GM18505 (cell line): ENCODE data around the gene C20orf202.
"Not testable (repeated sequence)": the region's sequence is repeated elsewhere in the genome, so short reads cannot be mapped to it uniquely, and the experiment has no call there.

Experiments used
- ATAC-seq: cut with Tn5 transposase; IDR thresholded peaks from one replicate; pipeline ENCODE4 v1.9.1; 2021; ENCODE audit not compliant: unreplicated experiment
- POLR2A ChIP-seq: IDR thresholded peaks from 4 replicates; pipeline ENCODE4 v1.6.1; 2011; ENCODE audit warnings: borderline replicate concordance; ENCODE audit not compliant: insufficient read depth, insufficient read length; ENCODE audit errors: extremely low read depth

The C20orf202 gene

DNA sequence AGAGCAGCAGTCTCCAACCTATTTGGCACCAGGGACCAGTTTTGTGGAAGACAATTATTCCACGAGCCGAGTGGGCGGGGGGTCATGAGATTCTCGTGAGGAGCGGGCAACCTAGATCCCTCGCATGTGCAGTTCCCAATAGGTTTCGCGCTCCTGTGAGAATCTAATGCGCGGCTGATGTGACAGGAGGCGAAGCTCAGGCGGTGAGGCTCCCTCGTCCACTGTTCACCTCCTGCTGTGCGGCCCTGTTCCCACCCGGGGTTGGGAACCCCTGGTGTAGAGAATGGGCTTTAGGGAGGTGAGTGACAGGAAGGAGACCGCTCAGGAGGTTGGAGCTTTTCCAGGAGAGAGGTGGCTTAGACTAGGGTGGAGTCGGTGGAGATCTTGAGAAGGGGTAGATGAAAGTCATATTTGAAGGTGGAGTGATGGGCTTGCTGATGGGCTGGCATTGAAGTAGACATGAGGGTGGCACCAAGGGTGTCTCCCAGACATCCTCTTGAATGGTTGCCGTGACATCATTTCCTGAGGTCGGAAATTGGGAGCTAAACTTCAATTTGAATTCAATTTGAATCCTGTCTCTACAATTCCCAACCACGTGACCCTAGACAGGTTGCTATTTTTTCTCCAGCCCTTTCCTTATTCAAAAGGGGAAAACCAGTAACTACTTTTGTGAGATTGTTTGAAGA, 21.1 kb downstream of the C20orf202 start:
- no peak for ATAC-seq

DNA sequence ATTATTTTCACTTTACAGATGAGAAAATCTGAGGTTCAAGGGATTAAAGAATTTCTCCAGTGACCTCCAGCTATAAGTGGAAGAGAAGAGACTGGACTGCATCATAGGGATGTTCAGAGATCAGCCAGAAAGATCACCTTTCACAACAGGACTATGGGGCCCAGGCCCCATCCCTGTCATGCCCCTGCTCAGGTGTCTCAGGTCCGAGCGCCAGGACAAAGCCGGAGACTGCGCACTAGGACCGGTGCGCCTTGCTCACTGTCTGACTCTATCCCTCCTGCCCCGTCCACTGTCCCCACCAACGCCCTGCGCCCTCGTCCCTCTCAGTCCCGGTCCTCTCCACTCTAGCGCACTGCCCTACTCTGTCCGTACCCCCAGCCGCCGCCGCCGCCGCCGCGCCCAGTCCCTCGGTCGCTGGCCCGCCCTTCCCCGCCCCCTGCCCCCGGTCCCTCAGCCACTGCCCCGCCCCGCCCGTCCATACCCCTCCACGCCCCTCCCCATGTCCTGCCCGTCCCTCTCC, 22.1 kb downstream of the C20orf202 start:
- TF ChIP-seq POLR2A = no peak
- ATAC-seq = no peak

More for the DNA sequence above, 21.1 kb downstream of the C20orf202 start:
- TF ChIP-seq POLR2A = no peak

DNA sequence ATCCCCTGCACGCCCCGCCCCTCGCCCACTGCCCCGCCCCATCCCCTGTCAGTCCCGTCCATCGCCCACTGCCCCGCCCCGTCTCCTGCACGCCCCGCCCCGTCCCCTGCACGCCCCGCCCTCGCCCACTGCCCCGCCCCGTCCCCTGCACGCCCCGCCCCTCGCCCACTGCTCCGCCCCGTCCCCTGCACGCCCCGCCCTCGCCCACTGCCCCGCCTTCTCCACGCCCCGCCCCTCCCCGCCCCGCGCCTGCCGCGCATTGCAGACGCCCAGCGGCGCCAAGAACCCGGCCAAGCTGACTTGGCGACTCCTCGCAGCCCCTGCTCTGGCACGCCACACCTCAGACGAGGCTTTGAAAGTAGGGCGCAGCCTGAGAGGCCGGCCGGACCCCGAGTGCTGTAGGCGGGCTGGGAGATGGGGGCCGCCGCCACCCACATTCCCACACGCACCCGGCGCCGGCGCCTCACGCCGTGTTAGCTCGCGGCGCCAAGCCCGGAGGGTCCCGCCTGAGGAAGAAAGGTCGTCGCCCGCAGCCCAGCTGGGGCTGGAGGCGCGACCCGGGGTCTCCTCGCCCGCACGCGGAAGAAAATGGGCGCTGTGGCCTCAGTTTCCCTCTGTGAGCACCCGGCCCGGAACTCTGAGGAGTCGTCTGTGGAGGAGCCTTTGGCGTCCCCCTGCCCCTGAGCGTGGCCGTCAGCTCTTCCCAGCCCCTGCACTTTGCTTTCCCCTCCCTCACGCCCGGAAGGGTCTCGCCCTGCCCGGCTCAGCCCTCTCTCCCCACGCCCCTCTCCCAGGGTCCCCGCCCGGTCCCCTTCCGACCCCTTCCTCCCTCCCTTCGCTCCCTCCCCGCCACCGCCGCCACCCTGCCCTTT, 22.8 kb downstream of the C20orf202 start, which contains the start of gene RAD21L1:
RAD21L1 (plus strand) TSS at position 262 of the 872 bp plus-strand sequence. CDS start 2,410 bp downstream, outside the sequence.
- no peak for TF ChIP-seq POLR2A

DNA sequence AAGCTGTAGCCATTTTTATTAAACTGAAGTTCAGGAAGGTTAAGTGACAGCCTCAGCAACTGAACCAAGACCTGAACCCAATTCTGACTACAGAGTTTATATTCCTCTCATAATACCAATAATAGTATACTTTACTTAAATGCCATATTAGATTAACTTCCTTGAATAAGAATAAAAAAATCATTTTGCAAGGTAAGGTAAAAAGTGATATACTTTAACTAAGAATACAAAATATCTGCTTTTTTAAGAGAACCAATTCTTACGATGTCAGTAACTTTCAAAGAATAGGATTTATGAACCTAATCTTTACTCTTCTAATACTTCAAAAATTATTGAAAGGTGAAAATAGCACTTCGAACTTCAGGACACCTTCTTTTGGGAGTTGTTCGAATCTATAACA, 26.3 kb downstream of the C20orf202 start:
- no peak for TF ChIP-seq POLR2A
- ATAC-seq = no peak

More for the DNA sequence above, 22.8 kb downstream of the C20orf202 start, which contains the start of gene RAD21L1:
- no peak for ATAC-seq

DNA sequence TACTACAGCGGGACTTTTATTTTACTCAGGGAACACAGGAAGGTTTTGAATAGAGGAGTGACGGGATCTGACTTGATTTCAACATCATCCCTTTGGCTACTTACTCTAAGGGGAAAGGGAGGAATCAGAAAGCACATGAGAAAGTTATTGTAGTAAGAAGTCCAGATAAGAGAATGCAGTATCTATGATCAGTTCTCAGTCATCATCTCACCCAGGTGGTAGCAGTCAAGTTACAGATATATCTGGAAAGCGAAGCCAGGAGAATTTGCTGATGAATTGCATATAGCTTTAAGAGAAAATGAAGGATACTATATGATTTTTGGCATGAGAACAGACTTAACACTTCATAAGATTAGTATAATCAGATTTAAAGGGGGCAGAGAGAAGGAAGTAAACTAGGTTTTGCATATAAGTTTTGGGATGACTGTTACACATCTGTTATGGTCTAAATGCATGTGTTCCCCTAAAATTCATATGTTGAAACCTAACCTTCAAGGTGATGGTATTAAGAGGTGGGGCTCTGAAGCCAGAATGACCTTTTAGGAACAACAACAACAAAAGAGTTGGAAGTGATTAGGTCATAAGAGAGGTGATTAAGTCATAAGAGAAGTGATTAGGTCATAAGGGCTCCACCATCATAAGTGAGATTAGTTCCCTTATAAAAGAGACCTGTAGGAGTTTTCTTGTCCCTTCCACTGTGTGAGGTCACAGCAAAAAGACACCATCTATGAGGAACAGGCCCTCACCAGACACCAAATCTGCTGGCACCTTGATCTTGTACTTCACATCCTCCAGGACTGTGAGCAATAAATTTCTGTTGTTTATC, 29.2 kb downstream of the C20orf202 start:
- no peak for ATAC-seq
- no peak for TF ChIP-seq POLR2A

DNA sequence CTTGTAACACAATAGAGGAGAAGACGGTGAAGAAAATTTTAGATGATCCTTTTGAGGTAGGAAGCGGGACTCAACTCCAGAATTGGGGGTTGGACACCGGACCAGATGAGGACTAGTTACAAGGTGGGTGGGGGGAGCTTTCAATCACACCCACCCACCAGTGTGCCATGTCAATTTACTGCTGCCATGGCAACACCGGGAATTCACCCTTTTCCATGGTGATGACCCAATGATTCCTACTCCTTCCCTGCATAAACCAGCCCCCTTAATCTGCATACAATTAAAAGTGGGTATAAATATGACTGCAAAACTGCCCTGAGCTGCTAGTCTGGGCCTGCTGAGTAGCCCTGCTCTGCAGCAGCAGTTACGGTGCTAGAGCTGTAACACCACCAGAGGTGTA, 37.3 kb downstream of the C20orf202 start:
- no peak for ATAC-seq
- no peak for TF ChIP-seq POLR2A

DNA sequence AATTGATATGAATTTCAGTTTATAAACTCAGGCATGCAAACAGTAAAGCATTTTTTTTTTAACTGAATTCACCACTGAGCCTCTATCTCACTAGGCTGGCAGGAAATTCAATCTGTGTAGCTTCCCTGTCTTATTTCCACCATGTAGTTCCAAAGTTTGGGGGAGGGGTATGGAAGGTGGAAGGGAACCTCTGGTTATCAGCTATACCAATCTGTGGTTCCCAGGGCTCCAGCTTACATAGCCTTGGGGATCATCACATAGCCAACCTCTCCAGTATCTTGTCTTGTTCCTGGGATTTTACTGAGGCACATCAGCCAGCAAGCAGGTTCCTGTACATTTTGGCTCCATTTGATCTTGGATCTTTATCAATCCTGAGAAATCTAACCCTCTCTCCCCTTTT, 38.2 kb downstream of the C20orf202 start:
- TF ChIP-seq POLR2A = no peak
- no peak for ATAC-seq

DNA sequence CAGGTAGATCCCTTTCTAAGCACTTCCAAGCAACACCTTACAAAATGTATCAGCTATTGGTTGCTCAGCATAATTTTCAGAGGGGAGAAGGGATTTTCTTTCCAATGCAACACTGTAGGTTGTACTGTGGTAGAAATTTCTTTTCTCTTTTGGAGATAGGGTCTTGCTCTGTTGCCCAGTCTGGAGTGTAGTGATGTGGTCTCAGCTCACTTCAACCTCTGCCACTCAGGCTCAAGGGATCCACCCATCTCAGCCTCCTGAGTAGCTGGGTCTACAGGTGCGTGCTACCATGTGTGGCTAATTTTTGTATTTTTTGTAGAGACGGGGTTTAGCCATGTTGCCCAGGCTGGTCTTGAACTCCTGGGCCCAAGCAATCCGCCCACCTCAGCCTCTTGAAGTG, 38.8 kb downstream of the C20orf202 start:
- TF ChIP-seq POLR2A = no peak
- no peak for ATAC-seq

DNA sequence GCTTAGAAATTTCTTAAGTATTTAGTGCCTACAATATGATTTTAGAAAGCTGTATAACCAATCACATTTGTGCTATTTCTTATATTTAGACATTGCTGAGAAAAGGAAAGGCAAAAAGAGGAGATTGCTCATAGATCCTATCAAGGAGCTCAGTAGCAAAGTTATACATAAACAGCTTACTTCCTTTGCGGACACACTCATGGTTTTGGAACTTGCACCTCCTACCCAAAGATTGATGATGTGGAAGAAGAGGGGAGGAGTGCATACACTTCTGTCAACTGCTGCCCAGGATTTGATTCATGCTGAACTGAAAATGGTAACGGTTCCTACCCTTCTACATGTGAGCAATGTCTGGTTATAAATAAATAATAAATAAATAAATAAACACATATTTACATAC, 39.3 kb downstream of the C20orf202 start:
- no peak for ATAC-seq
- no peak for TF ChIP-seq POLR2A

DNA sequence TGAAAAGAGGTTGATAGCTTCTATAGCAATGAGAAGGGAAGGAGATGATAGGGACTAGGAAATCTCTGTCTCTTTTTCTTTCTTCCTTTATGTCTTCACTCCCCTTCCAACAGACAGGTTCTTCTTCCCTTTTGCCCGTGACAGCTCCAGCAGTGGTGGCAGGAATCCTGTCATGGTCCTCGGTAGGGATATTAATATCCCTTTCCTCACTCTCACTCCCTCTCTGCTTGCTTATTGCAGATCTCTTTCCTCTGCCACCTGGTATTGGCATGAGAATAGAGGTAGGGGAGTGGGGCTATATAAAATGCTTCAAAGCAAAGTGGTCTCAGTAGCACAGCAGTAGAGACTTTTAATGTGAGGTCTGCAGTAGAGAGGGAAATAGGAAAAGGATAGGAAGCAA, 42.3 kb downstream of the C20orf202 start:
- ATAC-seq = no peak
- TF ChIP-seq POLR2A = no peak

DNA sequence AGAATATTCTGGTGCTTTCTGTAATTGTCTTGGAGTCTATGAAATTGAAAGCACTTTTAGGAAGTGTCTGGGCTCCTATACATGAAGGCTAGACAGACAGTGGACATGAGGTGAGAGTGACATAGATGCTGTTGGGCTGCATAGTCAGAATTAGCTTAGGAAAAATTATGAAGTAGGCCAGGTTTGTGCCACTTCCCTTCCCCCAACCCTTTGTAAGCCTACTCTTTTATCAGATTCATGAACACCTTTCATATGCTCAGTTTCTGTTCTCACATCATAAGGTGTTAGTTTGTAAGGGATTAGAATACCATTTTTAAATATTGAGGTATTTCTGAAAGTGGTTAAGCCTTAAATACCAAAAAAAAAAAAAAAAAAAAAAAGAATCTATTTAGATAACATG, 44.4 kb downstream of the C20orf202 start:
- TF ChIP-seq POLR2A = no peak
- no peak for ATAC-seq

DNA sequence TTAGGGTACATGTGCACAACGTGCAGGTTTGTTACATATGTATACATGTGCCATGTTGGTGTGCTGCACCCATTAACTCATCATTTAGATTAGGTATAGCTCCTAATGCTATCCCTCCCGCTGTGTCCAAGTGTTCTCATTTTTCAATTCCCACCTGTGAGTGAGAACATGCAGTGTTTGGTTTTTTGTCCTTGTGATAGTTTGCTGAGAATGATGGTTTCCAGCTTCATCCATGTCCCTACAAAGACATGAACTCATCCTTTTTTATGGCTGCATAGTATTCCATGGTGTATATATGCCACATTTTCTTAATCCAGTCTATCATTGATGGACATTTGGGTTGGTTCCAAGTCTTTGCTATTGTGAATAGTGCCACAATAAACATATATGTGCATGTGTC, 47.0 kb downstream of the C20orf202 start:
- not testable (repeated sequence) for ATAC-seq

DNA sequence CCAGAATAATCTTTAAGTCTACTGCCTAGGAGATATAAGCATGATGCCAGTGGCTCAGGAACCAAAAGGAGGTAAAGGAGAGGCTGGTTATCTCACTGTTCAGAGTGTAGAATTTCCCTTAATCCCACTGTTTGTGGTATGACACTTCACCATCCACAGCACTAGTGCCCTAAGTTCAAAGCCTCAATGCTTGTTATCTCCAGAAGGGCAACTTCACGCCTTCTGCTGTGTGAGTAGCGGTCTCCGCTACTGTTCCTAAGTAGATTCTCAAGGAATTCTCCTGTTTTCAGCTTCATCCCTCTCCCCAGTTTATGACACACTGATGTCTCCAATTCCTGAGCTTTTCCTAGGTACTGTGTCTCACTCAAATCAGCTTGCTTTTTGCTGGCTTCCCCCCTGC, 49.2 kb downstream of the C20orf202 start:
- no peak for TF ChIP-seq POLR2A
- ATAC-seq = no peak
